ENCODE results near the gene MRPL58. TPM values are rescaled to one million over a fixed set of nuclear protein-coding genes. Genes with fewer than 3 reads are reported as not detected.
"Not testable (repeated sequence)": the region's sequence is repeated elsewhere in the genome, so short reads cannot be mapped to it uniquely, and the experiment has no call there.

The MRPL58 gene
- polyA plus RNA-seq, 4 donors, result 26.8 to 29.3 (median 27.7) TPM

GRCh38 chr17:75011401-75012095, 922 bp upstream of the MRPL58 start:
- no peak for DNase-seq (ENCODE audit: low read depth in 4 of 4, low spot score in 2 of 4)

GRCh38 chr17:75012096-75012345, 449 bp upstream of the MRPL58 start:
- no peak for DNase-seq (ENCODE audit: low read depth in 4 of 4, low spot score in 2 of 4)

- DNase-seq (ENCODE audit: low read depth in 4 of 4, low spot score in 2 of 4), result no peak
Observed at GRCh38 chr17:75013092-75013559, 656 bp downstream of the MRPL58 start.

GRCh38 chr17:75019146-75019545, 6.7 kb downstream of the MRPL58 start:
- no peak for DNase-seq (ENCODE audit: low read depth in 4 of 4, low spot score in 2 of 4)

- no peak for DNase-seq (ENCODE audit: low read depth in 4 of 4, low spot score in 2 of 4)
Observed at GRCh38 chr17:75019710-75020109, 7.2 kb downstream of the MRPL58 start.

GRCh38 chr17:75020331-75021110, 8.1 kb downstream of the MRPL58 start:
- no peak for DNase-seq (ENCODE audit: low read depth in 4 of 4, low spot score in 2 of 4)

- no peak for DNase-seq (ENCODE audit: low read depth in 4 of 4, low spot score in 2 of 4)
Observed at GRCh38 chr17:75024686-75025397, 12.4 kb downstream of the MRPL58 start.

- DNase-seq (ENCODE audit: low read depth in 4 of 4, low spot score in 2 of 4), result not testable (repeated sequence)
Observed at GRCh38 chr17:75025398-75025734, 12.9 kb downstream of the MRPL58 start.

- DNase-seq (ENCODE audit: low read depth in 4 of 4, low spot score in 2 of 4), result not testable (repeated sequence)
Observed at GRCh38 chr17:75026650-75027049, 14.2 kb downstream of the MRPL58 start.

GRCh38 chr17:75030161-75030560, 17.7 kb downstream of the MRPL58 start:
- no peak for DNase-seq (ENCODE audit: low read depth in 4 of 4, low spot score in 2 of 4)

GRCh38 chr17:75031972-75032719, 19.7 kb downstream of the MRPL58 start:
- no peak for DNase-seq (ENCODE audit: low read depth in 4 of 4, low spot score in 2 of 4)

- no peak for DNase-seq (ENCODE audit: low read depth in 4 of 4, low spot score in 2 of 4)
Observed at GRCh38 chr17:75032720-75033280, 20.3 kb downstream of the MRPL58 start.

GRCh38 chr17:75033346-75034235, 21.1 kb downstream of the MRPL58 start:
- peak; percentile 79 to 92 (median 88) for DNase-seq (ENCODE audit: low read depth in 4 of 4, low spot score in 2 of 4)

GRCh38 chr17:75034236-75034908, 21.9 kb downstream of the MRPL58 start:
- peak in 3 of 4 donors; percentile 73 to 89 (median 76) for DNase-seq (ENCODE audit: low read depth in 4 of 4, low spot score in 2 of 4)

GRCh38 chr17:75036643-75037268, 24.3 kb downstream of the MRPL58 start:
- no peak for DNase-seq (ENCODE audit: low read depth in 4 of 4, low spot score in 2 of 4)

GRCh38 chr17:75039238-75039637, 26.8 kb downstream of the MRPL58 start:
- no peak for DNase-seq (ENCODE audit: low read depth in 4 of 4, low spot score in 2 of 4)

- no peak for DNase-seq (ENCODE audit: low read depth in 4 of 4, low spot score in 2 of 4)
Observed at GRCh38 chr17:75041656-75042280, 29.3 kb downstream of the MRPL58 start.

- not testable (repeated sequence) for DNase-seq (ENCODE audit: low read depth in 4 of 4, low spot score in 2 of 4)
Observed at GRCh38 chr17:75043789-75044188, 31.3 kb downstream of the MRPL58 start.
